ENCODE results near the gene LSM14B. TPM values are rescaled to one million over a fixed set of nuclear protein-coding genes. Genes with fewer than 3 reads are reported as not detected.

Gene LSM14B
- total and polyA plus RNA-seq, 2 experiments from 2014 or later, result 7.1 to 43.1 TPM

- no peaks in the 10 kb centered on the region for H3K36me3 ChIP-seq (replicated peaks; ENCODE audit: insufficient read depth, low read depth)
- no peak overlapping the region for H3K4me2 ChIP-seq
- TF ChIP-seq EZH2 (IDR thresholded peaks at IDR 0.05; ENCODE audit: borderline replicate concordance) (no peak), CTCF (IDR thresholded peaks at IDR 0.05; ENCODE audit: poor library complexity) (no peak), EZH2phosphoT487 (IDR thresholded peaks at IDR 0.05; ENCODE audit: low read depth, severe bottlenecking, unreplicated experiment) (no peak)
- no peaks in the 10 kb centered on the region for H3K79me2 ChIP-seq
- no peak overlapping the region for H2AFZ ChIP-seq
- no peaks in the 10 kb centered on the region for H3K27me3 ChIP-seq
- H3K4me1 ChIP-seq (ENCODE audit: insufficient read depth), result peaks cover 11% of the 10 kb centered on the region
- H3K27ac ChIP-seq, result no peak overlapping the region
- no peaks in the 10 kb centered on the region for H4K20me1 ChIP-seq (ENCODE audit: insufficient read depth, poor library complexity, severe bottlenecking)
- H3K9me3 ChIP-seq (ENCODE audit: low read depth), result no peaks in the 10 kb centered on the region
- no peak overlapping the region for H3K4me3 ChIP-seq
- no peaks in the 10 kb centered on the region for H3K9me2 ChIP-seq (replicated peaks; ENCODE audit: insufficient read depth)
- DNase-seq (ENCODE audit: low spot score), result no peak
- 52% methylated on average over 9 of the region's 9 CpGs for WGBS (ENCODE audit: low lambda C conversion rate, missing lambda C conversion rate)
These were observed 5.0 kb upstream of the LSM14B start for GRCh38 chr20:62117362-62117646.

- no peak overlapping the region for H2AFZ ChIP-seq
- H3K9me3 ChIP-seq (ENCODE audit: low read depth), result no peaks in the 10 kb centered on the region
- no peak for DNase-seq (ENCODE audit: low spot score)
- peaks cover 11% of the 10 kb centered on the region for H3K4me1 ChIP-seq (ENCODE audit: insufficient read depth)
- H3K79me2 ChIP-seq, result peaks cover 1% of the 10 kb centered on the region
- TF ChIP-seq EZH2 (IDR thresholded peaks at IDR 0.05; ENCODE audit: borderline replicate concordance), result no peak
- TF ChIP-seq CTCF (IDR thresholded peaks at IDR 0.05; ENCODE audit: poor library complexity), result no peak
- TF ChIP-seq EZH2phosphoT487 (IDR thresholded peaks at IDR 0.05; ENCODE audit: low read depth, severe bottlenecking, unreplicated experiment), result no peak
- no peak overlapping the region for H3K27ac ChIP-seq
- no peak overlapping the region for H3K4me3 ChIP-seq
- no peaks in the 10 kb centered on the region for H3K36me3 ChIP-seq (replicated peaks; ENCODE audit: insufficient read depth, low read depth)
- H3K27me3 ChIP-seq, result no peaks in the 10 kb centered on the region
- H3K9me2 ChIP-seq (replicated peaks; ENCODE audit: insufficient read depth), result no peaks in the 10 kb centered on the region
- no peak overlapping the region for H3K4me2 ChIP-seq
- no peaks in the 10 kb centered on the region for H4K20me1 ChIP-seq (ENCODE audit: insufficient read depth, poor library complexity, severe bottlenecking)
- 72% methylated on average over 14 of the region's 15 CpGs for WGBS (ENCODE audit: low lambda C conversion rate, missing lambda C conversion rate)
These were observed 4.6 kb upstream of the LSM14B start for GRCh38 chr20:62117658-62118057.

GRCh38 chr20:62118113-62119043 is 3.9 kb upstream of the LSM14B start:
- no peaks in the 10 kb centered on the region for H3K36me3 ChIP-seq (replicated peaks; ENCODE audit: insufficient read depth, low read depth)
- H3K4me3 ChIP-seq, result no peak overlapping the region
- no peaks in the 10 kb centered on the region for H3K9me3 ChIP-seq (ENCODE audit: low read depth)
- 76% methylated on average over 20 of the region's 21 CpGs for WGBS (ENCODE audit: low lambda C conversion rate, missing lambda C conversion rate)
- H3K9me2 ChIP-seq (replicated peaks; ENCODE audit: insufficient read depth), result no peaks in the 10 kb centered on the region
- no peak overlapping the region for H3K4me2 ChIP-seq
- H3K79me2 ChIP-seq, result peaks cover 8% of the 10 kb centered on the region
- H3K27ac ChIP-seq, result no peak overlapping the region
- H2AFZ ChIP-seq, result no peak overlapping the region
- H4K20me1 ChIP-seq (ENCODE audit: insufficient read depth, poor library complexity, severe bottlenecking), result peaks cover 5% of the 10 kb centered on the region
- H3K27me3 ChIP-seq, result no peaks in the 10 kb centered on the region
- no peak for DNase-seq (ENCODE audit: low spot score)
- peaks cover 12% of the 10 kb centered on the region for H3K4me1 ChIP-seq (ENCODE audit: insufficient read depth)
- TF ChIP-seq CTCF (IDR thresholded peaks at IDR 0.05; ENCODE audit: poor library complexity) (no peak), EZH2phosphoT487 (IDR thresholded peaks at IDR 0.05; ENCODE audit: low read depth, severe bottlenecking, unreplicated experiment) (no peak), EZH2 (IDR thresholded peaks at IDR 0.05; ENCODE audit: borderline replicate concordance) (no peak)

Measured in hepatocyte (in vitro differentiated cells).